ENCODE data around the gene MARCHF10.

Gene MARCHF10

DNA sequence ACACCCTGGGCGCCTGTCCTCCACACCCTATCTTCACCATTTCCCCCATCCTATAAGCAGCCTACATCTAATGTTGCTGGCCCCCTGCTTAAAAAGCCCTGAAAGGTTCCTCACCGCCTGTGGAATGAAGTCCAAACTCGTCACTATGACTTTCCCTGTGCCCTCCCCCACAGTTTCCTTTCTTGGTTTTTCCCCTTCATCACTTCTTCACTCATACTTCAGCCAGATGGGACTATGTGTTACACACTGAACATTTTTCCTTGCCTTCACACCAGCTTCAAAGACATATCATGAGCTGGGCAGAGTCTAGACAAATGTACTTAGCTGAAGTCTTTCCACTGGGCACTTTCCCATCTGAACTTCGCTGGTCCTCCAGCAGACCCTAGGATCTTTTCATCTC, 1.5 kb upstream of the MARCHF10 start:
- no peak for TF ChIP-seq CTCF (IDR thresholded peaks at IDR 0.05; ENCODE audit: low read depth, low read length, missing control alignments)
- H3K27ac ChIP-seq: no peak overlapping the region
- in situ Hi-C loops (cut with HindIII; ENCODE audit: low pct_ligation_motif_present, low sequenced_read_pairs): no loop called here

GRCh38 chr17:62808576-62808970, 459 bp upstream of the MARCHF10 start:
- TF ChIP-seq CTCF (IDR thresholded peaks at IDR 0.05; ENCODE audit: low read depth, low read length, missing control alignments): no peak
- no peak overlapping the region for H3K27ac ChIP-seq
- no peak overlapping the region for H3K4me3 ChIP-seq (ENCODE audit: low read depth, low read length)
- no peaks in the 10 kb centered on the region for H3K27me3 ChIP-seq (replicated peaks)
- H3K36me3 ChIP-seq (replicated peaks): no peaks in the 10 kb centered on the region
- DNase-seq: no peak
- in situ Hi-C loops (cut with HindIII; ENCODE audit: low pct_ligation_motif_present, low sequenced_read_pairs): no loop called here

More for the DNA sequence above, 1.5 kb upstream of the MARCHF10 start:
- Histone ChIP-seq H3K27me3 (replicated peaks) (no peaks in the 10 kb centered on the region), H3K36me3 (replicated peaks) (no peaks in the 10 kb centered on the region), H3K4me3 (ENCODE audit: low read depth, low read length) (no peak overlapping the region)
- DNase-seq: no peak

- DNase-seq: no peak
- H3K4me3 ChIP-seq (ENCODE audit: low read depth, low read length): no peak overlapping the region
- TF ChIP-seq CTCF (IDR thresholded peaks at IDR 0.05; ENCODE audit: low read depth, low read length, missing control alignments): no peak
- in situ Hi-C loops (cut with HindIII; ENCODE audit: low pct_ligation_motif_present, low sequenced_read_pairs): no loop called here
- peak overlapping the region; percentile 75 for H3K27ac ChIP-seq
- H3K27me3 ChIP-seq (replicated peaks): no peaks in the 10 kb centered on the region
- no peaks in the 10 kb centered on the region for H3K36me3 ChIP-seq (replicated peaks)
These were observed 2.9 kb downstream of the MARCHF10 start for GRCh38 chr17:62805234-62805633.

- in situ Hi-C loops (cut with HindIII; ENCODE audit: low pct_ligation_motif_present, low sequenced_read_pairs): no loop called here
- no peaks in the 10 kb centered on the region for H3K36me3 ChIP-seq (replicated peaks)
- no peaks in the 10 kb centered on the region for H3K27me3 ChIP-seq (replicated peaks)
- no peak overlapping the region for H3K4me3 ChIP-seq (ENCODE audit: low read depth, low read length)
- peak overlapping the region; percentile 75 for H3K27ac ChIP-seq
- TF ChIP-seq CTCF (IDR thresholded peaks at IDR 0.05; ENCODE audit: low read depth, low read length, missing control alignments): no peak
- DNase-seq: peak; percentile 80
These were observed 3.3 kb downstream of the MARCHF10 start for GRCh38 chr17:62804822-62805221.

- no peak for DNase-seq
- Histone ChIP-seq H3K4me3 (ENCODE audit: low read depth, low read length) (no peak overlapping the region), H3K27me3 (replicated peaks) (no peaks in the 10 kb centered on the region), H3K27ac (no peak overlapping the region), H3K36me3 (replicated peaks) (no peaks in the 10 kb centered on the region)
- in situ Hi-C loops (cut with HindIII; ENCODE audit: low pct_ligation_motif_present, low sequenced_read_pairs): no loop called here
- TF ChIP-seq CTCF (IDR thresholded peaks at IDR 0.05; ENCODE audit: low read depth, low read length, missing control alignments): no peak
These were observed 4.1 kb downstream of the MARCHF10 start for GRCh38 chr17:62804025-62804424.

DNA sequence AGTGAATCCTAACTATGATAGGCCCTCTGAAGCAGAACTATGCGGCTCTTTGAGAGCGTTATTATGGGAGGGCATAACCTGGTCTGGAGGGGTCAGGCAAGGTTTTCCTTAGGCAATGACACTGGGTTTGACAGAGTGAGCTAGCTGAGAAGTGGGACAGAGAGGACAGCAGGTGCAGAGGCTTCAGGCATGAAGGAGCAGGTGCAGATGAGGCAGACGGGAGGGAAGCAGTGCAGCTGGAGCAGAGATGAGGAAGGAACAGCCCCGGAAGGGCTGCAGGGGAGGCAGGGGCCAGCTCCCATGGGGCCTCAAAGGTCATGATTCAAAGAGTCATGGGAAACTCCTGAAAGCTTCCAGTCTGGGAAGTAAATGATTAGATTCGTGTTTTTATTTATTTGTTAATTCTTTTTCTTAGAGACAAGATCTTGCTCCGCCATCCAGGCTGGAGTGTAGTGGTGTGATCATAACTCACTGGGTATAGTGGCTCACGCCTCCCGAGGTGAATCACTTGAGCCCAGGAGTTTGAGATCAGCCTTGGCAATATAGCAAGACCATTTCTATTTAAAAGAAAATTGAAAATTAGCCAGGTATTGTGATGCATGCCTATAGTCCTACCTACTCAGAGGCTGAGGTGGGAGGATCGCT, 5.4 kb downstream of the MARCHF10 start:
- DNase-seq: no peak
- H3K27ac ChIP-seq: no peak overlapping the region
- H3K4me3 ChIP-seq (ENCODE audit: low read depth, low read length): no peak overlapping the region
- TF ChIP-seq CTCF (IDR thresholded peaks at IDR 0.05; ENCODE audit: low read depth, low read length, missing control alignments): no peak
- H3K36me3 ChIP-seq (replicated peaks): no peaks in the 10 kb centered on the region
- H3K27me3 ChIP-seq (replicated peaks): no peaks in the 10 kb centered on the region
- in situ Hi-C loops (cut with HindIII; ENCODE audit: low pct_ligation_motif_present, low sequenced_read_pairs): no loop called here

Data from brain microvascular endothelial cell (primary cell).